Activated T-helper 2 cell treated with anti-CD3 and anti-CD28 coated beads, Interferon-gamma antibody, Interleukin-2, Interleukin-4, amounts not matched to agents 10 μg/mL and 5 μg/mL and 100 μg/mL, durations not matched to agents 14 hours and 24 hours and 36 hours (primary cell): ENCODE results near the gene VSNL1. TPM values are rescaled to one million over a fixed set of nuclear protein-coding genes. Genes with fewer than 3 reads are reported as not detected.
A peak's percentile ranks its signal among the peaks of the same experiment; 100 is the strongest.

ENCODE experiments used
- DNase-seq: peaks from one replicate; pipeline ENCODE4 v3.0.0; 2021; ENCODE audit warnings: low spot score
- H3K27ac Mint-ChIP-seq: one replicate; pipeline ENCODE4 v1.8.0; 2021; ENCODE audit warnings: mixed read lengths
- H3K27me3 Mint-ChIP-seq: one replicate; pipeline ENCODE4 v1.8.0; 2021; ENCODE audit warnings: low read depth, mixed read lengths
- H3K36me3 Mint-ChIP-seq: one replicate; pipeline ENCODE4 v1.8.0; 2021; ENCODE audit warnings: low read depth, mixed read lengths
- H3K4me1 Mint-ChIP-seq: one replicate; pipeline ENCODE4 v1.8.0; 2021; ENCODE audit warnings: low read depth, mixed read lengths
- H3K4me3 Mint-ChIP-seq: one replicate; pipeline ENCODE4 v1.8.0; 2021; ENCODE audit warnings: low read depth, mild to moderate bottlenecking, moderate library complexity, mixed read lengths
- H3K9me3 Mint-ChIP-seq: one replicate; pipeline ENCODE4 v1.8.0; 2021; ENCODE audit warnings: mixed read lengths
- intact Hi-C: fragments of 100-400 bp; cut with micrococcal nuclease; formaldehyde crosslinking; loops from one replicate; pipeline ENCODE4 v1.15.1; 2023
- total RNA-seq: library from RNA; stranded (reverse); gene quantifications from 2 replicates; pipeline ENCODE4 v1.2.3, GENCODE V29; 2022

VSNL1 gene
- not detected in 2 replicates for total RNA-seq

DNA sequence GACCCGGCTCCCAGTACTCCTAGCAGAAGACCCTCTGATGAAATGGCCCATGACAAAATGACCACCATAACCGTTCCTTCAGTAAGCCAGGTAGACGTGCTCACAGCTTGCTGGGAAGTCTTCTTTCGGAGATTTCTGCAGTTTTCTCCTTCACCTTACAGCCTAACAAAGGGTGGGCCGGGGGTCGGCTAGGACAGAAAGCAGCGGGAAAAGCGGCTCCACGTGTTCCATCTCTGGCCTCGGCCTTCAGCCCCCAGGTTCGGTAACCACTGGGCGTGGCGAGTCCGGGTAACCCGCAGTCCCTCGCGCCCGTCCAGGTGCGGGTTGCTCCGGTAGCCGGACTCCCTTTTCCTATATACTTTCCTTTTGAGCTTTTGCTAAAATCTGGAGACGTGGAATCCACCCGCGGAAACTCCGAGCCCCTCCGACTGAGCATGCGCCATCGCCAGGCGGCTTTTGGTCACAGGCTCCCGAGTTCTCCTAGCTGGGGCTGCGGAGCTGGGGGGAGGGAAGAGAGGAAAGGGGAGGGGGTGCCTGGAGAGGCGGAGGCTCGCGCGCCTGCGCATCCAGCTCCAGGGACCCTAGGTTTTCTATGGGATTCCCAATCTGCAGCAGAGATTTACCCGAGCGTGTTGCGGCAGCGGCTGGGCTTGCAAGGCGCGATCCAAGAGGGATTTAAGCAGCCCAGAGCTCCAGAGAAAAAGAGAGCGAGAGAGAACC is at the start of gene VSNL1:
TSS of gene VSNL1 (plus strand) at position 604 of the 720 bp plus-strand sequence. CDS start 51,379 bp downstream, outside the sequence.
- Mint-ChIP-seq H3K36me3 (no peaks in the 10 kb centered on the region), H3K9me3 (no peaks in the 10 kb centered on the region), H3K4me1 (peaks cover 8% of the 10 kb centered on the region), H3K27ac (no peak within 1 kb of the TSS), H3K4me3 (no peak within 1 kb of the TSS), H3K27me3 (peaks cover 69% of the 10 kb centered on the region)
- intact Hi-C loops, result loop anchor here (5.0 kb wide), 1 partner anchor 337 kb away; the partner anchor contains the start of gene KCNS3
- no peak for DNase-seq

- Mint-ChIP-seq H3K27me3 (no peaks in the 10 kb centered on the region), H3K4me3 (no peak overlapping the region), H3K36me3 (no peaks in the 10 kb centered on the region), H3K4me1 (no peaks in the 10 kb centered on the region), H3K9me3 (no peaks in the 10 kb centered on the region), H3K27ac (no peak overlapping the region)
- intact Hi-C loops, result no loop called here
- DNase-seq, result no peak
Observed at GRCh38 chr2:17495590-17495989, 44.9 kb upstream of the VSNL1 start.

- intact Hi-C loops, result no loop called here
- Mint-ChIP-seq H3K36me3 (no peaks in the 10 kb centered on the region), H3K9me3 (no peaks in the 10 kb centered on the region), H3K27ac (no peak overlapping the region), H3K4me1 (no peaks in the 10 kb centered on the region), H3K27me3 (no peaks in the 10 kb centered on the region), H3K4me3 (no peak overlapping the region)
- DNase-seq, result no peak
Observed at GRCh38 chr2:17497718-17498117, 42.8 kb upstream of the VSNL1 start.

- H3K9me3 Mint-ChIP-seq, result no peaks in the 10 kb centered on the region
- no peaks in the 10 kb centered on the region for H3K36me3 Mint-ChIP-seq
- H3K4me1 Mint-ChIP-seq, result no peaks in the 10 kb centered on the region
Observed at GRCh38 chr2:17506736-17507616, 33.5 kb upstream of the VSNL1 start.

DNA sequence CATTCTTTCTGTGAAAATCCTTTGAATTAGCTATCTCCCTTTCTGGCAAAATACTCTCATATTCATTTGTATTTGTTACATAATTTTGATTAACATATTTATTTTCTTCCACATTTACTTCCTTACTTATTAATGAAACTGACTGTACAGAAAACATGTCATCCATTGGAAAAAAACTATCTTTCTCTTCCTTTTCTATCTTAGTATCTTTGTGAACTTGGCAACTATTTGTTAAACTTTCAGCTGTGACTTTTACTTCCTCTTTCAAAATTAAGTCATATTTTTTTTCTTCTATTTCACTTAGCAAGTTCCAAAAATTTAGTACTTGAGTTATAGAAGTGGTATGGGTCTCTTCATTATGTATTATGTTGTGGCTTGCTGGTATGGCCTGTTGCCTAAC is 24.8 kb upstream of the VSNL1 start:
- Mint-ChIP-seq H3K4me3 (no peak overlapping the region), H3K27me3 (peaks cover 34% of the 10 kb centered on the region), H3K4me1 (no peaks in the 10 kb centered on the region), H3K27ac (no peak overlapping the region), H3K9me3 (no peaks in the 10 kb centered on the region), H3K36me3 (no peaks in the 10 kb centered on the region)
- no peak for DNase-seq
- intact Hi-C loops, result no loop called here

More at GRCh38 chr2:17506736-17507616, 33.5 kb upstream of the VSNL1 start:
- DNase-seq, result no peak
- Mint-ChIP-seq H3K4me3 (no peak overlapping the region), H3K27ac (no peak overlapping the region), H3K27me3 (no peaks in the 10 kb centered on the region)
- intact Hi-C loops, result no loop called here

DNA sequence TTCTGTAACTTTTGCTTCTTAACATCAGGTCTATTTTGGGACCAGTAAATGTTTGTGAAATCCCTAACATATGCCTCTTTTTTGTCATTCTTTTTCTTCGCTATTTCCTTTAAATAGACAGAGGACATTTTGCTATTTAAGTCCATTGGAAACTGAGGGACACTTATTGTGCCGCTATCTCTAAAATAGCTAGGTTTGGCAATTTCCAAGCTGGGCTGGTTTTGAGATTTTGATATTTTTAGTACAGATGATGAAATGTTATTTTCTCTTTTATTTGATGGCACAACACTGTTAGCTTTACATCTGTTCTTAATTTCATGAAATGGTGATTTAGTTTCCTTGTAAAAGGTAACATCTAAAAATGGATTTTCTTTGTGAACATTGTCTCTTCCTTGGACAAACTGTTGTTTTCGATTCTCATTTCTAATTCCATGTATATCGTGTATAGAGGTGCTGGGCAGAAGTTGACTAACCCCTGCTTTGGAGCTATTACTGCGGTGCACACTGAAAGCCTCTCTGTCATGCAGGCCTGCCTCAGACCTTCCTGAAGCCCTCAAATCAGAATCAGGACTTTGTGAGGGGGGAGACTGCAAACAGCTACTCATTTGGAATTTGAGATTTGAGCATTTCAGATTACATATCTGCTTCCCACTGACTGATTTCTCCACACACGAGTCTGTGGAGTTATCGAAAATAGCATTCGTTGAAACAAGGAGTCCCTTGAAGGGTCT is 22.9 kb upstream of the VSNL1 start:
- Mint-ChIP-seq H3K36me3 (no peaks in the 10 kb centered on the region), H3K4me1 (no peaks in the 10 kb centered on the region), H3K9me3 (no peaks in the 10 kb centered on the region), H3K27ac (no peak overlapping the region), H3K4me3 (peak overlapping the region; percentile 30), H3K27me3 (peaks cover 38% of the 10 kb centered on the region)
- DNase-seq, result no peak
- intact Hi-C loops, result no loop called here

- intact Hi-C loops, result no loop called here
- Mint-ChIP-seq H3K9me3 (no peaks in the 10 kb centered on the region), H3K27ac (no peak within 1 kb of the TSS), H3K36me3 (no peaks in the 10 kb centered on the region), H3K27me3 (peaks cover 38% of the 10 kb centered on the region), H3K4me3 (peak within 1 kb of the TSS; percentile 30), H3K4me1 (no peaks in the 10 kb centered on the region)
- DNase-seq, result peak; percentile 20
Observed at GRCh38 chr2:17518212-17519154, 22.0 kb upstream of the VSNL1 start, which contains the start of gene RAD51AP2. Gene RAD51AP2 (minus strand): TSS chr2:17518440. CDS start chr2:17518415, 25 bp downstream.

- Mint-ChIP-seq H3K4me1 (no peaks in the 10 kb centered on the region), H3K9me3 (no peaks in the 10 kb centered on the region), H3K4me3 (no peak overlapping the region), H3K27me3 (peaks cover 41% of the 10 kb centered on the region), H3K27ac (no peak overlapping the region), H3K36me3 (no peaks in the 10 kb centered on the region)
- intact Hi-C loops, result no loop called here
- DNase-seq, result no peak
Observed at GRCh38 chr2:17519486-17519885, 21.0 kb upstream of the VSNL1 start.

DNA sequence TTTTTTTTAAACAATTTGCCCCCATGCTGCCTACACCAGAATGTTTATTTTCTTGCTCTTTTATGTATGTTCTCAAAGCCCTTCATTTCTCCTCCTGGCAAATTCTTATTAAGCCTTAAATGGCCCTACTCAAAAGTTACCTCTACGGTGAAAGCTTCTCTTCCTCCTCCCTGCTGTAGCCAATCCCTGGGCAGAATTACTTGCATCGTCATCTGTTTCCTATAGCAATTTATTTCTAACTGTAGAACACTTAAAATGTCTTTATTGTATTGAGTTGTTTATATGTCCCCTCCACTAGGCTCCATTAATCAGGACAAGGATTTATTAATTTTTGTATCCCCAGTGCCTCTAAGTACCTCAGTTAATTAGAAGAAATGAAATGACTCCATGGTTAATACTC is 19.7 kb upstream of the VSNL1 start:
- no peak overlapping the region for H3K27ac Mint-ChIP-seq
- no peaks in the 10 kb centered on the region for H3K4me1 Mint-ChIP-seq
- peaks cover 37% of the 10 kb centered on the region for H3K27me3 Mint-ChIP-seq

DNA sequence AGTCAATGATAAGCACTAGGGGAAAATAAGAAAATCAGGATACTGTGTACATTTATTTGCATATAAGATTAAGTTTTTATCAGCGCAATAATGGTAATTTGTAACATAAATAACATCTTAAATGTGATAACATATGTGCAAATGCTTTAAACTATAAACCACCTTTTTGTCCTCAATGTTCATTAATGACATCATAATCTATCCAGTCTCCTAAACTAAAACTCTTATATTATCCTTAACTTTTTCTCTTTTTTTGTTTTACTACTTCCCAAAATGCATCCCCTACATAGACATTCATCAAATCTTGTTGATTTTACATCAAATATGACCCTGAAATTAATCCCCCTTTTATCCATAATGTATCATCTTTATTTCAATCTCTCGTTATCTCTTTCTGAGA is 18.9 kb upstream of the VSNL1 start:
- H3K27ac Mint-ChIP-seq, result no peak overlapping the region
- H3K27me3 Mint-ChIP-seq, result peaks cover 34% of the 10 kb centered on the region
- no peaks in the 10 kb centered on the region for H3K4me1 Mint-ChIP-seq
- no peak for DNase-seq
- no peaks in the 10 kb centered on the region for H3K9me3 Mint-ChIP-seq
- intact Hi-C loops, result no loop called here
- H3K36me3 Mint-ChIP-seq, result no peaks in the 10 kb centered on the region
- H3K4me3 Mint-ChIP-seq, result no peak overlapping the region

More for the DNA sequence above, 19.7 kb upstream of the VSNL1 start:
- Mint-ChIP-seq H3K9me3 (no peaks in the 10 kb centered on the region), H3K36me3 (no peaks in the 10 kb centered on the region), H3K4me3 (no peak overlapping the region)
- no peak for DNase-seq
- intact Hi-C loops, result no loop called here

DNA sequence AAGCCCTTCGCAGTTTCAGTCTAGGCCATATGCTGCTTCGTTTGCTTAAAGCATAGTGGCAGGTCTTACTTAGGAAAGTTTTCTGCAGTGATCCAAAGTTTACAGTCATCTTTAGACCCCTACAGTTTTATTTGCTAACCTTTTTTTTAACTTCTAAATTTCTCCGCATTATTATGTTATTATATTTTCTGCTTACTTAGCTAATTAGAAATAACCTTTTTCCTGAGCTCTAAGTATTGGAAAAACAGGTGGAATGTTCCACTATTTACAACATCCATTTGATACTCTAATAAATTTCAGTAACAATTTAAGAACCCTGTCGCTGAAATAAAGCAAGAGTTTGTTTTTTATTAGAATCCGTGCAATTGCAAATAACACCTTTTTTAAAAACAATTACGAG is 18.2 kb upstream of the VSNL1 start:
- DNase-seq, result no peak
- no peaks in the 10 kb centered on the region for H3K4me1 Mint-ChIP-seq

DNA sequence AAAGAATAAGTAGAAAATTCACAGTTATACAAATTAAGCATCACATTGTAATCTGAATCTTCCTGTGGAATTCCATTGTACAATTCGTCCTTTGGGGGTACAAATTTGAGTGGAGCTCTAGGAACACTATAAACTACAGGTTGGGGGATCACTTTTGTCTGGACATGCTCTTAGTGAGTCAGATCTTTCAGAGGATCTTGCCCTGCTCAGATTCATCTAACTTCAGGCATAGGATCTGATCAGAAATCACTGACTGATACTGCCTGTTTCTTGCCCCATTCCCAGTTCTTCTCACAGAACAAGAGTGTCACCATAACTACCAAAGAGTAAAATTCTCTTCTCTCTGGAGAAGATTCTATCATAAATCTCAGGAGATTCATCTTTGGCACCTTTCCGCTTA is 10.7 kb upstream of the VSNL1 start:
- H3K9me3 Mint-ChIP-seq, result no peaks in the 10 kb centered on the region
- H3K27me3 Mint-ChIP-seq, result peaks cover 2% of the 10 kb centered on the region
- no peak for DNase-seq
- no peak overlapping the region for H3K4me3 Mint-ChIP-seq
- no peaks in the 10 kb centered on the region for H3K4me1 Mint-ChIP-seq
- H3K27ac Mint-ChIP-seq, result no peak overlapping the region
- no peaks in the 10 kb centered on the region for H3K36me3 Mint-ChIP-seq
- intact Hi-C loops, result no loop called here

More for the DNA sequence above, 18.2 kb upstream of the VSNL1 start:
- intact Hi-C loops, result no loop called here
- Mint-ChIP-seq H3K4me3 (no peak overlapping the region), H3K27ac (no peak overlapping the region), H3K27me3 (peaks cover 31% of the 10 kb centered on the region), H3K36me3 (no peaks in the 10 kb centered on the region), H3K9me3 (no peaks in the 10 kb centered on the region)
